ENCODE data around the gene PPT1.

GRCh38 chr1:40053138-40053887 lies 43.7 kb downstream of the PPT1 start:
- TF ChIP-seq POLR2AphosphoS5 (IDR thresholded peaks at IDR 0.05) (no peak), CTCF (IDR thresholded peaks at IDR 0.05) (no peak)

Data from prostate gland (tissue), 2 donors.